ENCODE results near the gene TOMM20. TPM values are rescaled to one million over a fixed set of nuclear protein-coding genes. Genes with fewer than 3 reads are reported as not detected.

Gene TOMM20
- total and polyA plus RNA-seq, 2 of the 8 experiments (the other 6 are each of a cell fraction or from before 2014, with no cell fraction given): 71.4 to 168 TPM

DNA sequence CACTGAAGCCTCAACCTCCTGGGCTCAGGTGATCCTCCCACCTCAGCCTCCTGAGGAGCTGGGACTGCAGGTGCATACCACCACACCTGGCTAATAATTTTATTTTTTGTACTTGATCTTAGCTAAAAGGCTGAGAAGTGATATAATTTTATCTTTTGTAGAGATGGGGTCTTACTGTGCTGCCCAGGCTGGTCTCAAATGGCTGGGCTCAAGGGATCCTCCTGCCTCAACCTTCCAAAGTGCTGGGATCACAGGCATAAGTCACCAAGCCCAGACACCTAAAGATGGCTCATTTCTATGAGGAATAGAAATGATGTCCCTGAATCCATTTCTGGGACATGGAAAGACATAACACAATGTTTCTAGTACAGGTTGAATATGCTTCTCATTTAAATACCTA is 57.8 kb downstream of the TOMM20 start:
- Histone ChIP-seq H3K9ac (replicated peaks in 1 of 4; ENCODE audit: extremely low read depth in 1 of 4, low read depth in 3 of 4, low read length in 3 of 4) (no peak overlapping the region), H2BK12ac (ENCODE audit: low read depth, low read length) (no peak overlapping the region), H2BK5ac (ENCODE audit: low read depth, low read length) (no peak overlapping the region), H3K18ac (ENCODE audit: extremely low read depth, low read length) (no peak overlapping the region), H3K56ac (replicated peaks; ENCODE audit: insufficient read length, low read depth, low read length) (no peak overlapping the region), H3K4me2 (ENCODE audit: insufficient read depth in 1 of 2, low read depth in 2 of 2, low read length in 2 of 2) (no peak overlapping the region), H3K79me2 (ENCODE audit: control insufficient read depth in 1 of 2, insufficient read depth in 2 of 2, low read length in 2 of 2) (no peaks in the 10 kb centered on the region), H3K79me1 (ENCODE audit: low read depth, low read length) (no peaks in the 10 kb centered on the region), H3K9me3 (ENCODE audit: insufficient read depth in 2 of 2, low read depth in 1 of 2, low read length in 1 of 2) (no peaks in the 10 kb centered on the region), H3K27ac (ENCODE audit: low read depth, low read length) (no peak overlapping the region), H3K27me3 (replicated peaks in 1 of 4; ENCODE audit: control insufficient read depth in 3 of 4, extremely low read depth in 1 of 4, insufficient read depth in 3 of 4, low read length in 3 of 4) (no peaks in the 10 kb centered on the region), H3K36me3 (ENCODE audit: control insufficient read depth in 2 of 4, insufficient read depth in 4 of 4, low read length in 3 of 4) (no peaks in the 10 kb centered on the region), H3K23ac (ENCODE audit: insufficient read length) (no peak overlapping the region), H3K4me1 (replicated peaks in 1 of 4; ENCODE audit: control insufficient read depth in 3 of 4, insufficient read depth in 4 of 4, low read length in 3 of 4) (peaks cover 0 to 2% (median 0%) of the 10 kb centered on the region in 4 experiments; a peak in 1 of 7 replicates), H2BK20ac (ENCODE audit: low read length) (no peak overlapping the region), H4K20me1 (replicated peaks in 1 of 2; ENCODE audit: control insufficient read depth in 1 of 2, insufficient read depth in 2 of 2, low read length in 2 of 2) (no peaks in the 10 kb centered on the region), H2BK15ac (ENCODE audit: low read length) (no peak overlapping the region), H4K5ac (ENCODE audit: insufficient read length, low read depth, low read length) (no peak overlapping the region), H2AK5ac (ENCODE audit: low read depth, low read length) (no peak overlapping the region), H4K91ac (replicated peaks; ENCODE audit: insufficient read length, low read length) (no peak overlapping the region), H3K23me2 (ENCODE audit: low read depth, low read length) (no peaks in the 10 kb centered on the region), H3K4ac (replicated peaks; ENCODE audit: insufficient read length, low read depth, low read length) (no peak overlapping the region), H2BK120ac (replicated peaks; ENCODE audit: low read depth, low read length) (no peak overlapping the region), H2AFZ (ENCODE audit: low read length) (no peak overlapping the region), H3K14ac (ENCODE audit: insufficient read length) (no peak overlapping the region), H4K8ac (ENCODE audit: extremely low read depth, insufficient read depth, low read length) (no peak overlapping the region), H3K4me3 (ENCODE audit: extremely low read depth in 1 of 4, insufficient read depth in 2 of 4, low read depth in 3 of 4, low read length in 4 of 4) (no peak overlapping the region)
- TF ChIP-seq RAD21 (IDR thresholded peaks at IDR 0.05 in 1 of 2, conservative IDR thresholded peaks at IDR 0.05 in 1 of 2; ENCODE audit: low read depth in 2 of 2, low read length in 2 of 2) (no peak), RBBP5 (IDR thresholded peaks at IDR 0.05; ENCODE audit: borderline replicate concordance, low read depth, low read length) (no peak), RFX5 (IDR thresholded peaks at IDR 0.05; ENCODE audit: borderline replicate concordance, low read depth, low read length) (no peak), TAF7 (optimal IDR thresholded peaks at IDR 0.05; ENCODE audit: borderline replicate concordance, low read depth, low read length) (no peak), SRF (IDR thresholded peaks at IDR 0.05; ENCODE audit: low read depth, low read length) (no peak), TBP (IDR thresholded peaks at IDR 0.05; ENCODE audit: low read depth, low read length) (no peak), GTF2F1 (IDR thresholded peaks at IDR 0.05; ENCODE audit: borderline replicate concordance, low read depth, low read length) (no peak), SAP30 (IDR thresholded peaks at IDR 0.05; ENCODE audit: insufficient read depth, insufficient replicate concordance, low read length) (no peak), FOSL1 (IDR thresholded peaks at IDR 0.05; ENCODE audit: insufficient read depth, low read depth, low read length) (no peak)
- TF ChIP-seq, protein P1, sequence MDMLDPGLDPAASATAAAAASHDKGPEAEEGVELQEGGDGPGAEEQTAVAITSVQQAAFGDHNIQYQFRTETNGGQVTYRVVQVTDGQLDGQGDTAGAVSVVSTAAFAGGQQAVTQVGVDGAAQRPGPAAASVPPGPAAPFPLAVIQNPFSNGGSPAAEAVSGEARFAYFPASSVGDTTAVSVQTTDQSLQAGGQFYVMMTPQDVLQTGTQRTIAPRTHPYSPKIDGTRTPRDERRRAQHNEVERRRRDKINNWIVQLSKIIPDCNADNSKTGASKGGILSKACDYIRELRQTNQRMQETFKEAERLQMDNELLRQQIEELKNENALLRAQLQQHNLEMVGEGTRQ (IDR thresholded peaks at IDR 0.05; ENCODE audit: low read length): no peak
- TF ChIP-seq, protein P2, sequence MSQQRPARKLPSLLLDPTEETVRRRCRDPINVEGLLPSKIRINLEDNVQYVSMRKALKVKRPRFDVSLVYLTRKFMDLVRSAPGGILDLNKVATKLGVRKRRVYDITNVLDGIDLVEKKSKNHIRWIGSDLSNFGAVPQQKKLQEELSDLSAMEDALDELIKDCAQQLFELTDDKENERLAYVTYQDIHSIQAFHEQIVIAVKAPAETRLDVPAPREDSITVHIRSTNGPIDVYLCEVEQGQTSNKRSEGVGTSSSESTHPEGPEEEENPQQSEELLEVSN (IDR thresholded peaks at IDR 0.05): no peak
- CTCF ChIA-PET (ENCODE audit: partially characterized antibody): interaction anchor here (1.2 kb wide), 1 partner anchor 232 kb away, joined by 3 read pairs; no protein-coding TSS in a partner anchor
- DNase-seq (ENCODE audit: low read depth in 1 of 2, low spot score in 2 of 2) (no peak), FAIRE-seq (no peak)
- POLR2A ChIA-PET (ENCODE audit: partially characterized antibody): no interaction called here

Measured in H1 (cell line).